H9 (cell line): ENCODE data around the gene CCL19. TPM values are rescaled to one million over a fixed set of nuclear protein-coding genes. Genes with fewer than 3 reads are reported as not detected.

Experiments
- DNase-seq: peaks from one replicate; pipeline ENCODE4 v3.0.0-alpha.2; 2017
- H2AFZ ChIP-seq: one replicate; pipeline ENCODE4 v1.6.1; 2013; ENCODE audit warnings: mild to moderate bottlenecking, low read length, control low read depth, moderate library complexity
- H2AK5ac ChIP-seq: 2 replicates; pipeline ENCODE4 v1.6.1; 2013; ENCODE audit warnings: low read length, control low read depth, mixed read lengths; ENCODE audit not compliant: insufficient read length
- H2BK120ac ChIP-seq: one replicate; pipeline ENCODE4 v1.6.1; 2013; ENCODE audit warnings: low read depth, mild to moderate bottlenecking, low read length, control low read depth, inconsistent platforms; ENCODE audit not compliant: poor library complexity, severe bottlenecking
- H2BK12ac ChIP-seq: 2 replicates; pipeline ENCODE4 v1.6.1; 2013; ENCODE audit warnings: low read length, control low read depth, mixed read lengths, low read depth; ENCODE audit not compliant: insufficient read length
- H2BK15ac ChIP-seq: 2 replicates; pipeline ENCODE4 v1.6.1; 2013; ENCODE audit warnings: low read depth, low read length, control low read depth
- H2BK20ac ChIP-seq: one replicate; pipeline ENCODE4 v1.6.1; 2013; ENCODE audit warnings: low read depth, mild to moderate bottlenecking, low read length, control low read depth, inconsistent platforms; ENCODE audit not compliant: poor library complexity, severe bottlenecking
- H2BK5ac ChIP-seq: 2 replicates; pipeline ENCODE4 v1.6.1; 2013; ENCODE audit warnings: low read length, control low read depth, mixed read lengths; ENCODE audit not compliant: insufficient read length
- H3K14ac ChIP-seq: 2 replicates; pipeline ENCODE4 v1.6.1; 2013; ENCODE audit warnings: low read length, control low read depth; ENCODE audit not compliant: insufficient read depth
- H3K18ac ChIP-seq: 2 replicates; pipeline ENCODE4 v1.6.1; 2013; ENCODE audit warnings: low read depth, mild to moderate bottlenecking, mixed read lengths, low read length, control low read depth; ENCODE audit not compliant: insufficient read length
- H3K23ac ChIP-seq: 2 replicates; pipeline ENCODE4 v1.6.1; 2013; ENCODE audit warnings: low read length, control low read depth, mixed read lengths, low read depth; ENCODE audit not compliant: insufficient read length
- H3K23me2 ChIP-seq: 2 replicates; pipeline ENCODE4 v1.6.1; 2013; ENCODE audit warnings: low read depth, mild to moderate bottlenecking, mixed read lengths, low read length, control low read depth; ENCODE audit not compliant: insufficient read length, poor library complexity, severe bottlenecking
- H3K27ac ChIP-seq: 2 replicates; pipeline ENCODE4 v1.5.1; 2013; ENCODE audit warnings: low read length, control low read depth, mixed read lengths, low read depth; ENCODE audit not compliant: insufficient read length
- H3K27me3 ChIP-seq: 2 replicates; pipeline ENCODE4 v1.6.1; 2013; ENCODE audit warnings: low read length, control low read depth, inconsistent platforms; ENCODE audit not compliant: insufficient read depth
- H3K4ac ChIP-seq: 2 replicates; pipeline ENCODE4 v1.6.1; 2013; ENCODE audit warnings: low read depth, mild to moderate bottlenecking, control low read depth, inconsistent platforms, low read length, moderate library complexity
- H3K4me1 ChIP-seq: 2 replicates; pipeline ENCODE4 v1.6.1; 2013; ENCODE audit warnings: low read length, control low read depth, inconsistent platforms; ENCODE audit not compliant: insufficient read depth
- H3K4me2 ChIP-seq: 2 replicates; pipeline ENCODE4 v1.6.1; 2013; ENCODE audit warnings: low read length, control low read depth, mixed read lengths; ENCODE audit not compliant: insufficient read length, insufficient read depth
- H3K56ac ChIP-seq: 2 replicates; pipeline ENCODE4 v1.6.1; 2013; ENCODE audit warnings: low read depth, mild to moderate bottlenecking, mixed read lengths, low read length, control low read depth; ENCODE audit not compliant: insufficient read length
- H3K79me1 ChIP-seq: 2 replicates; pipeline ENCODE4 v1.6.1; 2013; ENCODE audit warnings: low read depth, mild to moderate bottlenecking, moderate library complexity, low read length, control low read depth, inconsistent platforms; ENCODE audit not compliant: insufficient read depth, poor library complexity, severe bottlenecking
- H3K79me2 ChIP-seq: 2 replicates; pipeline ENCODE4 v1.6.1; 2013; ENCODE audit warnings: low read length, control low read depth, inconsistent platforms; ENCODE audit not compliant: insufficient read depth
- H3K9ac ChIP-seq: 2 replicates; pipeline ENCODE4 v1.6.1; 2013; ENCODE audit warnings: low read length, control low read depth, mixed read lengths; ENCODE audit not compliant: insufficient read length; ENCODE audit errors: extremely low read depth
- H3K9me3 ChIP-seq: one replicate; pipeline ENCODE4 v1.6.1; 2013; ENCODE audit warnings: low read depth, low read length, inconsistent platforms; ENCODE audit not compliant: control insufficient read depth
- H3T11ph ChIP-seq: one replicate; pipeline ENCODE4 v1.6.1; 2013; ENCODE audit warnings: mild to moderate bottlenecking, low read length, control low read depth, inconsistent platforms
- H4K20me1 ChIP-seq: one replicate; pipeline ENCODE4 v1.6.1; 2013; ENCODE audit not compliant: control insufficient read depth, insufficient read length, insufficient read depth
- H4K5ac ChIP-seq: 2 replicates; pipeline ENCODE4 v1.6.1; 2013; ENCODE audit warnings: low read depth, mild to moderate bottlenecking, mixed read lengths, low read length, control low read depth; ENCODE audit not compliant: insufficient read length
- H4K8ac ChIP-seq: replicated peaks from 2 replicates; pipeline ENCODE4 v1.6.1; 2013; ENCODE audit warnings: low read length, control low read depth, mixed read lengths, low read depth; ENCODE audit not compliant: insufficient read length
- H4K91ac ChIP-seq: 2 replicates; pipeline ENCODE4 v1.6.1; 2013; ENCODE audit warnings: low read depth, mild to moderate bottlenecking, moderate library complexity, mixed read lengths, low read length, control low read depth; ENCODE audit not compliant: insufficient read length
- H3K27ac Mint-ChIP-seq, 3 experiments: 2 replicates in 2 of 3; 3 replicates in 1 of 3; pipeline ENCODE4 v1.8.0; 2020 to 2021; ENCODE audit warnings: mixed read lengths in 3 of 3, mild to moderate bottlenecking in 1 of 3, moderate library complexity in 1 of 3
- H3K27me3 Mint-ChIP-seq: 2 replicates; pipeline ENCODE4 v1.8.0; 2021; ENCODE audit warnings: low read depth, mild to moderate bottlenecking, moderate library complexity, mixed read lengths
- H3K36me3 Mint-ChIP-seq, 3 experiments: 2 replicates in 2 of 3; 3 replicates in 1 of 3; pipeline ENCODE4 v1.8.0; 2020 to 2021; ENCODE audit warnings: low read depth in 3 of 3, mixed read lengths in 3 of 3; ENCODE audit not compliant: insufficient read depth in 1 of 3
- H3K4me1 Mint-ChIP-seq, 2 experiments: 2 replicates each; pipeline ENCODE4 v1.8.0; 2020; ENCODE audit warnings: mixed read lengths in 2 of 2
- H3K4me3 Mint-ChIP-seq, 2 experiments: 2 replicates in 1 of 2; 3 replicates in 1 of 2; pipeline ENCODE4 v1.8.0; 2020 to 2021; ENCODE audit warnings: mild to moderate bottlenecking in 2 of 2, mixed read lengths in 2 of 2, moderate library complexity in 1 of 2
- H3K9me3 Mint-ChIP-seq, 2 experiments: 2 replicates in 1 of 2; 3 replicates in 1 of 2; pipeline ENCODE4 v1.8.0; 2020; ENCODE audit warnings: mild to moderate bottlenecking in 2 of 2, mixed read lengths in 2 of 2, moderate library complexity in 1 of 2
- CTCF ChIP-seq: fragments of 200-600 bp; sonication (generic); conservative IDR thresholded peaks from 3 replicates; pipeline ENCODE4 v1.8.0; 2021; ENCODE audit warnings: antibody characterized with exemption, mild to moderate bottlenecking
- WGBS: extraction: QIAGEN DNeasy Blood & Tissue Kit; methylation state at CpG from one replicate; pipeline ENCODE4 v1.1.7; 2013; ENCODE audit warnings: missing lambda C conversion rate, low lambda C conversion rate, mixed read lengths; ENCODE audit not compliant: insufficient read length; ENCODE audit errors: extremely low coverage; 5-methylcytosine and 5-hydroxymethylcytosine counted together
- total RNA-seq: library from RNA; stranded (reverse); gene quantifications from 2 replicates; pipeline ENCODE4 v1.2.1, GENCODE V29; 2021

Gene CCL19
- total RNA-seq, 1 experiment from 2014 or later, result not detected

- WGBS, result no CpG with 5 or more reads among the region's 4 CpGs
- H3K79me2 ChIP-seq, result no peaks in the 10 kb centered on the region
- no peak overlapping the region for H4K8ac ChIP-seq
- no peak overlapping the region for H2BK20ac ChIP-seq
- no peaks in the 10 kb centered on the region for H4K20me1 ChIP-seq
- no peak overlapping the region for H4K91ac ChIP-seq
- TF ChIP-seq CTCF, result no peak
- no peak overlapping the region for H4K5ac ChIP-seq
- no peak overlapping the region for H2BK120ac ChIP-seq
- no peak overlapping the region for H3K23ac ChIP-seq
- H3K9ac ChIP-seq, result no peak overlapping the region
- Mint-ChIP-seq H3K4me3 (no peak overlapping the region), H3K4me1 (peaks cover 13 to 17% of the 10 kb centered on the region in 2 experiments), H3K27ac (no peak overlapping the region), H3K27me3 (no peaks in the 10 kb centered on the region; the same call in none of the 2 replicates), H3K36me3 (no peaks in the 10 kb centered on the region; a peak in 1 of 7 replicates), H3K9me3 (no peaks in the 10 kb centered on the region)
- no peak overlapping the region for H2BK5ac ChIP-seq
- no peaks in the 10 kb centered on the region for H3K23me2 ChIP-seq
- H2BK12ac ChIP-seq, result no peak overlapping the region
- no peak overlapping the region for H3K27ac ChIP-seq
- H3K18ac ChIP-seq, result no peak overlapping the region
- no peak overlapping the region for H3K4ac ChIP-seq
- no peak overlapping the region for H3K56ac ChIP-seq
- no peak overlapping the region for H3K14ac ChIP-seq
- peaks cover 8% of the 10 kb centered on the region; the same call in 1 of the 2 replicates for H3K4me1 ChIP-seq
- H3K79me1 ChIP-seq, result no peaks in the 10 kb centered on the region
- no peak overlapping the region for H3K4me2 ChIP-seq
- no peak overlapping the region for H2AFZ ChIP-seq
- H3K27me3 ChIP-seq, result no peaks in the 10 kb centered on the region
- H3K9me3 ChIP-seq, result no peaks in the 10 kb centered on the region
- H2AK5ac ChIP-seq, result no peak overlapping the region
- H3T11ph ChIP-seq, result no peak overlapping the region
- H2BK15ac ChIP-seq, result no peak overlapping the region
- no peak for DNase-seq
Observed at GRCh38 chr9:34685591-34685990, 5.5 kb downstream of the CCL19 start.
